HEK293 (cell line): ENCODE measurements around the gene EVA1B.

Source experiments
- BCL6B ChIP-seq: fragments of 450-650 bp; formaldehyde crosslinking; IDR thresholded peaks from 2 replicates; pipeline ENCODE4 v1.5.1; 2017; ENCODE audit warnings: missing biosample characterization, missing genetic modification characterization
- KLF8 ChIP-seq: fragments of 450-650 bp; formaldehyde crosslinking; IDR thresholded peaks from 2 replicates; pipeline ENCODE4 v1.5.1; 2016; ENCODE audit warnings: missing biosample characterization, missing genetic modification characterization
- PRDM10 ChIP-seq: fragments of 450-650 bp; formaldehyde crosslinking; IDR thresholded peaks from 2 replicates; pipeline ENCODE4 v1.5.1; 2016; ENCODE audit warnings: missing biosample characterization, missing genetic modification characterization
- SETDB1 ChIP-seq: IDR thresholded peaks from one replicate; pipeline ENCODE4 v1.6.1; 2017; ENCODE audit warnings: mild to moderate bottlenecking, low read length, moderate library complexity, mixed read lengths; ENCODE audit not compliant: insufficient read length
- TSHZ1 ChIP-seq: fragments of 450-650 bp; formaldehyde crosslinking; IDR thresholded peaks from 2 replicates; pipeline ENCODE4 v1.5.1; 2016; ENCODE audit warnings: missing biosample characterization, missing genetic modification characterization, borderline replicate concordance
- YY1 ChIP-seq: fragments of 450-650 bp; formaldehyde crosslinking; IDR thresholded peaks from 2 replicates; pipeline ENCODE4 v1.5.1; 2018; ENCODE audit warnings: missing biosample characterization, missing genetic modification characterization
- ZBTB11 ChIP-seq: fragments of 450-650 bp; formaldehyde crosslinking; conservative IDR thresholded peaks from 2 replicates; pipeline ENCODE4 v1.5.1; 2016; ENCODE audit warnings: low read depth, missing biosample characterization, missing genetic modification characterization
- ZBTB17 ChIP-seq: fragments of 450-650 bp; formaldehyde crosslinking; IDR thresholded peaks from 2 replicates; pipeline ENCODE4 v1.5.1; 2016; ENCODE audit warnings: missing biosample characterization, missing genetic modification characterization
- ZBTB6 ChIP-seq: fragments of 450-650 bp; formaldehyde crosslinking; IDR thresholded peaks from 2 replicates; pipeline ENCODE4 v1.5.1; 2017; ENCODE audit warnings: missing biosample characterization, missing genetic modification characterization
- ZNF112 ChIP-seq: fragments of 450-650 bp; formaldehyde crosslinking; IDR thresholded peaks from 2 replicates; pipeline ENCODE4 v1.5.0; 2017; ENCODE audit warnings: missing biosample characterization, missing genetic modification characterization
- ZNF223 ChIP-seq: fragments of 450-650 bp; formaldehyde crosslinking; IDR thresholded peaks from 2 replicates; pipeline ENCODE4 v1.5.1; 2016; ENCODE audit warnings: missing biosample characterization, missing genetic modification characterization
- ZNF248 ChIP-seq: fragments of 450-650 bp; formaldehyde crosslinking; IDR thresholded peaks from 2 replicates; pipeline ENCODE4 v1.5.1; 2017; ENCODE audit warnings: missing biosample characterization, missing genetic modification characterization
- ZNF350 ChIP-seq: fragments of 450-650 bp; formaldehyde crosslinking; IDR thresholded peaks from 2 replicates; pipeline ENCODE4 v1.5.0; 2017; ENCODE audit warnings: missing biosample characterization, mild to moderate bottlenecking, missing genetic modification characterization
- ZNF449 ChIP-seq: fragments of 450-650 bp; formaldehyde crosslinking; IDR thresholded peaks from 2 replicates; pipeline ENCODE4 v1.5.1; 2017; ENCODE audit warnings: missing biosample characterization, mild to moderate bottlenecking, missing genetic modification characterization, moderate library complexity
- ZNF521 ChIP-seq: fragments of 450-650 bp; formaldehyde crosslinking; IDR thresholded peaks from 2 replicates; pipeline ENCODE4 v1.5.1; 2017; ENCODE audit warnings: missing biosample characterization, mild to moderate bottlenecking, missing genetic modification characterization
- ZNF596 ChIP-seq: fragments of 450-650 bp; IDR thresholded peaks from 2 replicates; pipeline ENCODE4 v1.5.0; 2018; ENCODE audit warnings: missing biosample characterization, mild to moderate bottlenecking, missing genetic modification characterization, moderate library complexity
- ZNF677 ChIP-seq: fragments of 450-650 bp; IDR thresholded peaks from 2 replicates; pipeline ENCODE4 v1.5.0; 2018; ENCODE audit warnings: missing biosample characterization, mild to moderate bottlenecking, missing genetic modification characterization, moderate library complexity
- ZNF704 ChIP-seq: fragments of 450-650 bp; formaldehyde crosslinking; IDR thresholded peaks from 2 replicates; pipeline ENCODE4 v1.5.1; 2016; ENCODE audit warnings: missing biosample characterization, missing genetic modification characterization
- ZNF777 ChIP-seq: fragments of 450-650 bp; formaldehyde crosslinking; IDR thresholded peaks from 2 replicates; pipeline ENCODE4 v1.5.1; 2017; ENCODE audit warnings: missing biosample characterization, missing genetic modification characterization, borderline replicate concordance
- ZNF843 ChIP-seq: fragments of 450-650 bp; formaldehyde crosslinking; IDR thresholded peaks from 2 replicates; pipeline ENCODE4 v1.5.1; 2016; ENCODE audit warnings: missing biosample characterization, missing genetic modification characterization
- ZSCAN5A ChIP-seq: fragments of 450-650 bp; formaldehyde crosslinking; IDR thresholded peaks from 2 replicates; pipeline ENCODE4 v1.5.1; 2016; ENCODE audit warnings: missing biosample characterization, missing genetic modification characterization

Gene EVA1B

GRCh38 chr1:36369061-36369861, 45.8 kb upstream of the EVA1B start (continued):
- no peak for TF ChIP-seq ZSCAN5A
- no peak for TF ChIP-seq ZNF112 (tag by site-specific recombination)
- no peak for TF ChIP-seq YY1
- TF ChIP-seq ZNF596 (tag by site-specific recombination): no peak
- TF ChIP-seq ZNF223 (tag by site-specific recombination): no peak
- 0 out of 2 replicates have a peak, but pooled peaks have one; percentile 24 for TF ChIP-seq PRDM10 (tag by site-specific recombination)
- TF ChIP-seq ZNF521 (tag by site-specific recombination): no peak
- TF ChIP-seq ZBTB6: no peak
- TF ChIP-seq ZNF704: no peak
- no peak for TF ChIP-seq ZNF449 (tag by site-specific recombination)
- no peak for TF ChIP-seq ZNF350
- no peak for TF ChIP-seq ZNF843 (tag by site-specific recombination)
- no peak for TF ChIP-seq ZNF777 (tag by site-specific recombination)
- no peak for TF ChIP-seq ZBTB17 (tag by site-specific recombination)
- TF ChIP-seq SETDB1: no peak
- no peak for TF ChIP-seq ZNF677 (tag by site-specific recombination)
- no peak for TF ChIP-seq ZNF248
- no peak for TF ChIP-seq KLF8 (tag by site-specific recombination)
- TF ChIP-seq BCL6B: no peak
- TF ChIP-seq ZBTB11 (tag by site-specific recombination): no peak
- no peak for TF ChIP-seq TSHZ1 (tag by site-specific recombination)
